ENCODE measurements around the gene GPR171. TPM values are rescaled to one million over a fixed set of nuclear protein-coding genes. Genes with fewer than 3 reads are reported as not detected.

Gene GPR171
- total RNA-seq, 3 donors from 2014 or later = 1.3 to 1.5 (median 1.4) TPM

- peaks cover 8% of the 10 kb centered on the region for H3K4me1 ChIP-seq (ENCODE audit: low read depth)
- ATAC-seq (peak; percentile 11), DNase-seq (no peak)
- H3K9me3 ChIP-seq = no peaks in the 10 kb centered on the region
- intact Hi-C loops (cut with DNase I, micrococcal nuclease) = loop anchor here (2.0 to 5.0 kb wide), 2 partner anchors 113 kb away; no protein-coding TSS in a partner anchor
- TF ChIP-seq CTCF (IDR thresholded peaks at IDR 0.05) = no peak
- H3K4me3 ChIP-seq = no peak overlapping the region
- H3K36me3 ChIP-seq (ENCODE audit: low read depth) = no peaks in the 10 kb centered on the region
These were observed 33.6 kb downstream of the GPR171 start for GRCh38 chr3:151169262-151169947.

GRCh38 chr3:151168269-151169094, 34.5 kb downstream of the GPR171 start:
- ATAC-seq = peak; percentile 85
- intact Hi-C loops (cut with DNase I, micrococcal nuclease) = loop anchor here (2.0 to 5.0 kb wide), 2 partner anchors 114 kb away; no protein-coding TSS in a partner anchor

GRCh38 chr3:151166161-151166560, 36.9 kb downstream of the GPR171 start:
- intact Hi-C loops (cut with DNase I, micrococcal nuclease) = loop anchor here in 1 of 2 donors (5.0 kb wide), 1 partner anchor 116 kb away; no protein-coding TSS in a partner anchor
- no peaks in the 10 kb centered on the region for H3K36me3 ChIP-seq (ENCODE audit: low read depth)
- DNase-seq (no peak), ATAC-seq (no peak)
- no peaks in the 10 kb centered on the region for H3K9me3 ChIP-seq
- peaks cover 8% of the 10 kb centered on the region for H3K4me1 ChIP-seq (ENCODE audit: low read depth)
- TF ChIP-seq CTCF (IDR thresholded peaks at IDR 0.05) = no peak
- no peak overlapping the region for H3K4me3 ChIP-seq

More at GRCh38 chr3:151168269-151169094, 34.5 kb downstream of the GPR171 start:
- H3K4me1 ChIP-seq (ENCODE audit: low read depth) = peaks cover 8% of the 10 kb centered on the region
- peak; percentile 84 to 94 (median 88) for DNase-seq
- peak; percentile 61 for TF ChIP-seq CTCF (IDR thresholded peaks at IDR 0.05)
- H3K36me3 ChIP-seq (ENCODE audit: low read depth) = no peaks in the 10 kb centered on the region
- H3K4me3 ChIP-seq = no peak overlapping the region
- H3K9me3 ChIP-seq = no peaks in the 10 kb centered on the region

- no peaks in the 10 kb centered on the region for H3K9me3 ChIP-seq
- DNase-seq = no peak
- H3K4me3 ChIP-seq = no peak overlapping the region
- peaks cover 4% of the 10 kb centered on the region for H3K4me1 ChIP-seq (ENCODE audit: low read depth)
- no peak for ATAC-seq
- TF ChIP-seq CTCF (IDR thresholded peaks at IDR 0.05) = no peak
- no peaks in the 10 kb centered on the region for H3K36me3 ChIP-seq (ENCODE audit: low read depth)
- intact Hi-C loops (cut with DNase I, micrococcal nuclease) = loop anchor here in 1 of 2 donors (5.0 kb wide), 1 partner anchor 117 kb away; no protein-coding TSS in a partner anchor
These were observed 37.8 kb downstream of the GPR171 start for GRCh38 chr3:151165226-151165625.

- H3K9me3 ChIP-seq = no peaks in the 10 kb centered on the region
- ATAC-seq = no peak
- no peak for DNase-seq
- H3K4me3 ChIP-seq = no peak overlapping the region
- intact Hi-C loops (cut with DNase I, micrococcal nuclease) = no loop called here
- no peak for TF ChIP-seq CTCF (IDR thresholded peaks at IDR 0.05)
- H3K4me1 ChIP-seq (ENCODE audit: low read depth) = no peaks in the 10 kb centered on the region
- H3K36me3 ChIP-seq (ENCODE audit: low read depth) = no peaks in the 10 kb centered on the region
These were observed 43.2 kb downstream of the GPR171 start for GRCh38 chr3:151159806-151160205.

Data from mucosa of descending colon (tissue), 3 donors.